Right hindlimb (tissue), 1 donor: ENCODE measurements around the gene RGP1.

Source experiments
- DNase-seq: peaks from one replicate; pipeline ENCODE4 v3.0.0-alpha.2; 2018

RGP1 gene, protein sequence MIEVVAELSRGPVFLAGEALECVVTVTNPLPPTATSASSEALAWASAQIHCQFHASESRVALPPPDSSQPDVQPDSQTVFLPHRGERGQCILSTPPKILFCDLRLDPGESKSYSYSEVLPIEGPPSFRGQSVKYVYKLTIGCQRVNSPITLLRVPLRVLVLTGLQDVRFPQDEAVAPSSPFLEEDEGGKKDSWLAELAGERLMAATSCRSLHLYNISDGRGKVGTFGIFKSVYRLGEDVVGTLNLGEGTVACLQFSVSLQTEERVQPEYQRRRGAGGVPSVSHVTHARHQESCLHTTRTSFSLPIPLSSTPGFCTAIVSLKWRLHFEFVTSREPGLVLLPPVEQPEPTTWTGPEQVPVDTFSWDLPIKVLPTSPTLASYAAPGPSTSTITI

GRCh38 chr9:35748858-35749514, at the start of gene RGP1, which contains the start of gene GBA2:
Gene RGP1 (plus strand): TSS chr9:35749287. CDS start chr9:35749756, 469 bp downstream.
Gene GBA2 (minus strand): TSS chr9:35749228. CDS start chr9:35748704, 524 bp downstream.
- DNase-seq = peak; percentile 87

DNA sequence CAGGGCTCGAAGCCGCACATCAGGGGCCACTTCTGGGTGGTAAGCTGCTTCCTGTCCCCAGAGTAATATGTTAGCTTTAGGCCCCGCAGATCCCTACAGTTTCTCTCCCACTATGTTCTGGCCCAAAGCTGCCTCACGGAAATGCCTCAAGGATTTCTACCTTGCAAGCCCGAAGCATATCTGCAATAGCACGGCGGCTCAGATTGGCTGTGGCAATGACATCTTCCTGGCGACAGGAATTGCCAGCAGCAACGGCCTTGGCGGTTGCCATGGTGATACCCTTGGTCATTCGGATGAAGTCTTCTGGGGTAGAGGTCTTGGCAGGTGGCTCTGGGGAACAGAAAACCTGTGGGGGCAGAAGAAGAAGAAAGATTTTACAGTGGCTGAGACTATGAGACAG, 49.1 kb upstream of the RGP1 start:
- no peak for DNase-seq

DNA sequence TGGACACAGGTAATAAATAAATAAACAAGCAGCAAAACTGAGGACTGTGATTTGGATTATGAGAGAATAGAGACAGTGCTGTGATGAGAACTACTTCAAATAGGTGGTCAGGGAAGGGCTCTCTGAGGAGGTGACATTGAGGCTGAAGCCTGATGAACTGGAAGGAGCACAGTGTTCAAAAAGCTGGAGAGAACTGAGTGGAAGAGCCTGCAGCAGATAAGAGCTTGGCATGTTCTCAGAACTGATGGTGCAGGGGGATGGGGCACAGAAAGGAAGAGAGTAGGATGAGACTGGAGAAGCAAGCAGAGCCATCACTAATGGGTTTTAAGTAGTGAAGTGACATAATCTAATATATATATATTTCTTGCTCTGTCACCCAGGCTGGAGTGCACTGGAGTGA, 48.1 kb upstream of the RGP1 start:
- DNase-seq = no peak

GRCh38 chr9:35702696-35703095, 46.4 kb upstream of the RGP1 start:
- DNase-seq = no peak

GRCh38 chr9:35703906-35704672, 45.0 kb upstream of the RGP1 start:
- no peak for DNase-seq

DNA sequence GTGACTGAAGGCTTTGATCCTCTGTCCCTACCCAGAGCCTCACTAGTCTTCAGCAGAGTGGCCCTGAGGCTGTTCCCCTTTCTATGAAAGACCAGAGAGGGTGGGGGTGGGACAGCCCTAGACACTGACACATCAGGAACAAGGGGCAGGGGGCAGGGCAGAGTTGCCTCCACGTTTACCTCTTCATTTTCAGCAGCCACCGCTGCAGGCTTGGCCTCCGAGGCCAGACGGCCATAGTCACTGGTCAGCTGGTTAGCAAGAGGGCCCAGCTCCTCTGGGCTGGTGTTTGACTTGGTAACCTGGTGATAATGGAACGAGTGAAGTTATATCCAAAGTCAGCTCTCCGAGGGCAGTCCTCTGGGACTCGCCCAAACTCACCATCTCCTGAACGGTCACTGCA, 43.7 kb upstream of the RGP1 start:
- no peak for DNase-seq

DNA sequence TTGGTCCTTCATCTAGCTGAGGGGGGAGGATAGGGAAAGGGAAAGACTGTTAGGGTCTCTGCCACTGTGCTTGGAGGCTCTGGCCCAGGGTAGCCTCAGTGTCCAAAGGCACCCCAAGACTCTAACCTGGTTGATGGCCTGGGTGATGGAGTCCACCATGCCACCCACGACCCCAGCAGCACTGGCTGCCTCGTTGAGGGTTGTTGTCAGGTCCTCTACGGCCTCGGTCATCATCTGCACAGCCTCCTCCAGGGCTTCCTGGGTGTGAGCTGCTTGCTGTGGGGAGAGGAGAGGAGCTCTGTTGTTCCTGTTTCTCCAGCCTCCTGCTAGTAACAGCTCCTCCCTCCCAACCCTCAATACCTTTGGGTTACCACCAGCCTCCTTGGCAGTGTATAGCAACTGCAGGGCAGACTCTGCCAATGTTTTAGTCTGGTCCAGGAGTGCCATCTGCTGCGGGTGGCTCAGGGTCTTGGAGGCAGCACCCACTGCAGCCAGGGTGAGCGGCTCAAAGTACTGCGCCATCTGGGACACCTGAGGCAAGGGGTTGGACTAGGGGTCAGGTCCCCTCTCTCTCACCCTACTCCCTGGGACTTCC, 43.2 kb upstream of the RGP1 start:
- no peak for DNase-seq

DNA sequence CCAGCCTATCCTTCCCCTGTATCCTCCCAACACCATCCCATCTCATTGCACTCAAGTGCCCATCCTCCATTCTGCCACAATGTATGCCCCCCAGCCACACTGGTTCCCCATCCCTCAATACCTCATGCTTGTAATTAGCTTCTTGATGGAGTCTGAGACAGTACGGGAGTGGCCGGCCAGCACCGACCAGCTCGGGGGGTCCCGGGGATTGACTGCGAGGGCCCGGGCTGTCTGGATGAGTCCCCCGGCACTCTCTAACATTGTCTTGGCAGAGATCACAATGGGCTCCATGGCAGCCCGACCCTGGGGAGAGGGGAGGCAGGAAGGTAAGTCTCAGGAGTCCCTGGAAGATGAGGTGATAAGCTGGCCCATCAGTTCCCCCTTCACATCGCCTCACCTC, 42.1 kb upstream of the RGP1 start:
- no peak for DNase-seq

DNA sequence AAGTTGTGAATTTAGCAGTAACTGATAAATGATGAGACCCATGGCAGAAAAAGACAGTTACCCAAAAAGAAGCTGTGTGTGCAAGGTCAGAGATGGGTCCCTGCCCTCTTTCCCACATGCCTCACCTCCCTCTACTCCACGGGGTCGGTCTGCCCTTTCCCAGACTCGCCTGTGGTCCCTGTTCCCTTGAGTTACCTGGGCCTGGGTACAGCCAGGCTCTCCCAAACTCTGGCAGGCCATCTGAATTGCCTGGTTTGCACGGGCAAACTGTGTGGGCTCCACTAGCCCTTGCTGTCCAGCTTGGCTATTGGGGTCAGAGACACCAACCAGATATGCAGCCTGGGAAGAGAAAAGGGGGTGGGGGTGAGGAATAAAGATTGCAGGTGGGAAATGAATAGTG, 40.9 kb upstream of the RGP1 start:
- no peak for DNase-seq

DNA sequence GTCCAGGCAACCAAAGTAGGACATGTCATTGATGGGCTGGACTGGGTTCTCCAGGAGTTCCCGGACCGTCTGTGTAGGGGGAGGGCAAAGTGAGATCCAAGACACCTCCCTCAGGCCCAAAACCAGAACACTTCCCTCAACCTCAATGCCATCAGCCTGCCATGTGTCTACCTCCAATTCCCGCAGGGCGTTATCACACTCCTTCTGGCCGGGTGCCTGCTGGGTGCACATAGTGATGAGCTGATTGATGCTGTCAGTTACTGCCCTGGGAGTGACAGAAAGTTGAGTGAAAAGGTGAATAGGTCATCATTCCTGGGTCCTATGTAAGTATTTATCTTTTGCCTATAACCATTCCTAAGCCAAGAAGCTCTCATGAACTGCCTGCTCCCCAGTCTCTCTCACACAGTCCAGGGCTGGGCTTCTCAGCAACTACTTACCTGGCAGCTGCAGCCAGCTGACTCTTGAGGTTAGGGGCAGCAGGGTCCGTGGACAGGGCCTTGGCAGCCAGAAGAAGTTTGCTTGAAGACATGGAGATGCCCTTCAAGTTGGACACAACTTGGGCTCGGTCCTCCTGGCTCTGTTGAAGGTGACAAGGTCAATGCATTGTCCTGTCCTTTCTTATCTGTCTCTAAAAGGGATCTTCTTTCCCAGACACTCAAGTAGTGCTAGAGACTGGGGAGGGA, 38.1 kb upstream of the RGP1 start:
- DNase-seq = no peak

GRCh38 chr9:35711501-35712428, 37.3 kb upstream of the RGP1 start:
- no peak for DNase-seq

- DNase-seq = no peak
Measured at GRCh38 chr9:35712762-35713400, 36.2 kb upstream of the RGP1 start.

GRCh38 chr9:35713578-35713977, 35.5 kb upstream of the RGP1 start:
- no peak for DNase-seq

DNA sequence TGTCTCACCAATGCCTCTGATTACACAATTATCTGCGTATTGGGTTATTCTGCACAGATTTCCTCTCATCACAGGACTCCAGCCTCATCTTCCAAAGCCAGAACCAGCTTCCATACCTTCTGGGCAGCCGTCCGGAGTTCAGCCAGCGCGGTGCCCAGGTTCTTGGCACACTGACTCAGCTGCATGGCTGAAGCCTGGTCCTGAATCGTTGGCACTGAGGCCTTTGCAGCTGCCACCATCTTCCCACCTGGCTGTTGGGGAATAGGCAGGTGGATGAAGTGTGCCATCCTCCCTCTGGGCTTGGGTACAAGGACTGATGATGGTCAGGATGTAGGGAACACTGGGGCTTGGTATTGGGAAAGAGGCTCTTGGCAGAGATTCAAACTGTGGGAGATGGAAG, 35.0 kb upstream of the RGP1 start:
- no peak for DNase-seq

DNA sequence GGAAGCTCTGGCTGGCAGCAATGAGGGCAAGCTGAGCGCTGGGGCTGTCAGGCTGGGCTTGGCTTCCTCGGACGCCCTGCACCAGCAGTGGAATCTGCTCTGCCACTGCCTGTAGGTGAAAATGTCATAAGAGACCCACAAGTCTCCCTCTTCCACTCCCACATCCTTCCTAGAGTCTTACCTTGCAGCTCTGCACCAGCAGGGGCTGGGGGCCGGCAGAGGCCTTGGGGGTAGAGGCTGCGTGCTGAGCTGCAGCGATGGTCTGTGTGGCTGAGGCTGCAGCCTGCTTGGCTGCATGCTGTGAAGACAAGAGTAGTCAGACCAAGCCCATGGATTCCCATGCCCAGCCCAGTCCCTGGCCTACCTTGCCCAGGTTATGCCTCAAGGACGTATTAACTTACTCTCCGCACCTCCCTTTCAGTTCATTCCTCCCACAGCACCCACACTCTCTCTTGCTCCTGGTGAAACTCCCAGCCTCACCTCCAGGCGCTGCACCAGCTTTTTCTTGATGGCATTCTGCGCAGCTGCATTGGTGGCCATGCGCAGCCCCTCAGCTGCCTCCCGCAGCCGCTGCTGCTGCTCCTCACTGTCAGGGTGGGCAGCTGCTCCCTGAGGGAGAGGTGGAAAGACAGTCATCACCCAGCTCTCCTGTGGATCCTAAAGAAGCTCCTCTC, 34.4 kb upstream of the RGP1 start:
- no peak for DNase-seq

GRCh38 chr9:35716230-35716629, 32.9 kb upstream of the RGP1 start:
- peak; percentile 11 for DNase-seq

GRCh38 chr9:35717132-35717870, 31.8 kb upstream of the RGP1 start:
- no peak for DNase-seq

GRCh38 chr9:35718721-35719511, 30.2 kb upstream of the RGP1 start:
- DNase-seq = no peak

DNA sequence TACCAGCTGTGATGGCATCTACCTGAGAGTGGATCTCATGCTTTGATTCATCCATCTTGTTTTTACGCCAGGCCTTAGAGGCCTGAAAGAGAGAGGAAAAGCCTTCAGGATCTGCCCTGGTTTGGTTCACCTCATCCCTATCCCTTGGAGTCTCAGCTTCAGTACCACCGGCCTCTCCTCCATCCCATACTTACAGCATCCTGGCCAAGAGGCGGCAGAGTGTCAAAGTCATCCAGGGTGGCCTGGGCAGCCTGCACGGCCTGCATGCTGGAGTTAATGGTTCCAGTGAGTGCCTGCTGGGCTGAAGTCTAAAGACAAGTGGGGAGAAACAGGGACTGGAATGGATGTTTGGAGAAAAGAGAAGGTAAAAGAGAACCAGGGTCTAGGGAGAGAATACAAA, 29.5 kb upstream of the RGP1 start:
- no peak for DNase-seq
